Peyer's patch (tissue), 4 donors: ENCODE results near the gene FTCDNL1. TPM values are rescaled to one million over a fixed set of nuclear protein-coding genes. Genes with fewer than 3 reads are reported as not detected.
A peak's percentile ranks its signal among the peaks of the same experiment; 100 is the strongest.

Source experiments
- DNase-seq, 3 donors: peaks; one replicate each; pipeline ENCODE4 v3.0.0-alpha.2; 2017 to 2019
- H3K27ac ChIP-seq, 4 donors: fragments of 200-600 bp; sonication (generic); one replicate each; pipeline ENCODE4 v1.5.1; 2016 to 2019
- H3K27me3 ChIP-seq, 2 donors: fragments of 200-600 bp; sonication (generic); one replicate each; pipeline ENCODE4 v1.5.1; 2019
- H3K36me3 ChIP-seq, 3 donors: fragments of 200-600 bp; sonication (generic); one replicate each; pipeline ENCODE4 v1.5.1; 2016 to 2019
- H3K4me1 ChIP-seq, 4 donors: fragments of 200-600 bp; sonication (generic); one replicate each; pipeline ENCODE4 v1.5.1; 2016 to 2019
- H3K4me3 ChIP-seq, 4 donors: fragments of 200-600 bp; sonication (generic); 1 replicate in 3 of 4; 2 replicates in 1 of 4; pipeline ENCODE4 v1.5.1; 2016 to 2019; ENCODE audit warnings: mild to moderate bottlenecking in 1 of 4
- H3K9me3 ChIP-seq, 4 donors: fragments of 200-600 bp; sonication (generic); one replicate each; pipeline ENCODE4 v1.5.1; 2016 to 2019; ENCODE audit warnings: mild to moderate bottlenecking in 1 of 4
- CTCF ChIP-seq, 6 experiments: fragments of 450-650 bp in 4 of 6; fragments of 200-600 bp in 2 of 6; sonication (generic) in 1 of 6; IDR thresholded peaks; one replicate each; pipeline ENCODE4 v1.5.1; 2017 to 2019; ENCODE audit warnings: antibody characterized with exemption in 6 of 6, mild to moderate bottlenecking in 3 of 6, moderate library complexity in 1 of 6
- POLR2A ChIP-seq, 2 donors: fragments of 450-650 bp; IDR thresholded peaks; one replicate each; pipeline ENCODE4 v1.5.1; 2017; ENCODE audit warnings: antibody characterized with exemption in 2 of 2, mild to moderate bottlenecking in 2 of 2, moderate library complexity in 2 of 2
- total RNA-seq, 4 donors: library from RNA; depleted of rRNA; stranded (reverse); fragments of >200 nt; gene quantifications; one replicate each; pipeline ENCODE4 v1.1.0, GENCODE V29; 2016

Gene FTCDNL1
- total RNA-seq, 4 donors from 2014 or later = 1.4 to 1.9 (median 1.7) TPM; not detected in 1

- DNase-seq = no peak
- no peak for TF ChIP-seq CTCF (IDR thresholded peaks at IDR 0.05)
- H3K9me3 ChIP-seq = no peaks in the 10 kb centered on the region
- H3K27ac ChIP-seq = no peak overlapping the region
- H3K4me3 ChIP-seq = no peak overlapping the region
- H3K36me3 ChIP-seq = no peaks in the 10 kb centered on the region
- H3K4me1 ChIP-seq = peaks cover 0 to 7% (median 0%) of the 10 kb centered on the region in 4 donors
- H3K27me3 ChIP-seq = no peaks in the 10 kb centered on the region
Measured at GRCh38 chr2:199851883-199852282, 891 bp upstream of the FTCDNL1 start.

DNA sequence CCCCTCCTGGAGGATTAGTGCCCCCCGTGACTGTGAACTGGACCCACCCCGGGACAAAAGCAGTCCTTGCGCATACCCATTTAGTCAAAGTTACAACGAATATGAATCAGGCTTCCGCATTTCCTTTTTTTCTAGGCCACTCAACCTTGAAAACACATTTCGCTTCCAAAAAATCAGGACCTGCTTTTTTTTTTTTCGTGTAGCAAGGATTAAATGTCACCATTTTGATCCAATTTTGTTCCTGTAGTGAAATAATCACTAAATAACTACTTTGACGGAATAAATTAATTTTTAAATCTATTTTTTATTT lies 464 bp upstream of the FTCDNL1 start:
- Histone ChIP-seq H3K27me3 (no peaks in the 10 kb centered on the region), H3K27ac (peak overlapping the region in 3 of 4 donors; percentile 35 to 73 (median 53)), H3K4me3 (peak overlapping the region; percentile 60 to 77 (median 74)), H3K36me3 (no peaks in the 10 kb centered on the region), H3K9me3 (no peaks in the 10 kb centered on the region), H3K4me1 (peaks cover 0 to 7% (median 0%) of the 10 kb centered on the region in 4 donors)
- DNase-seq = no peak
- TF ChIP-seq POLR2A (IDR thresholded peaks at IDR 0.05) (no peak), CTCF (IDR thresholded peaks at IDR 0.05) (no peak)

GRCh38 chr2:199850218-199850717 lies 724 bp downstream of the FTCDNL1 start:
- Histone ChIP-seq H3K9me3 (no peaks in the 10 kb centered on the region), H3K27ac (peak overlapping the region in 3 of 4 donors; percentile 51 to 73 (median 55)), H3K27me3 (no peaks in the 10 kb centered on the region), H3K36me3 (no peaks in the 10 kb centered on the region), H3K4me1 (peaks cover 0 to 7% (median 0%) of the 10 kb centered on the region in 4 donors), H3K4me3 (peak overlapping the region; percentile 60 to 77 (median 74))
- TF ChIP-seq POLR2A (IDR thresholded peaks at IDR 0.05) (no peak), CTCF (IDR thresholded peaks at IDR 0.05) (no peak)
- DNase-seq = no peak

DNA sequence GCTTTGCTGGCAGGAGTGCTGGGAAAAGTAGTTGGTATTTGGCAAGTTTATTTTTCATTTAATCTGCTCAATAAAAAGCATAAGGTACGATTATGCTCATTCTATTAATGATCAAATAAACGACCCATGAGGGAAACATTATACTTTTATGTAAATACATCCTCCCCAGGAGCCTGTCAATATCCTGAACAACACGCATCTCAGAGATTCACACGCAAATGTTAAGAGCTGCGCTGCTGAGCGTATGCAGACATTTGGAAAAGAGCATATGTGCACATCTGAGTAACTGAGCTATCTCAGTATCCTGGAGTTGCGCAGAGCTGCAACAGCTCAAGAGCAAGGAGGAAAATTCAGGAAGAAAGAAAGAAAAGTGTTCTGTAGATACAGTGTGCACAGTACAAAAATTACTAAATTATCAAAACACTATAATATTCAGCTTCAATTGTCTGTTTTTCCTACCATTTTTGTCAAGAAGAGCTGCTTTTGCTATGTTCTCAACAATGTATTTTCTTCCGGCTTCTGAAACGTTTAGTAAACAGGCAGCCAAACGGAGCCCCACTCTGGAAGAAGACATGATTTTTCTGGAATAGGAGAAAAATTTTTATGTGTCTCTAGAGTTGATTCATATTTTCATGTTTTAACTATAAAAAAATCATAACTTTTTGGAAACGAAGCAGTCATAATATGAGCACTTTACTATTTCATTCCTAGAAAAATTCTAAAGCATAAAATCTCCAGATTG lies 2.4 kb downstream of the FTCDNL1 start:
- TF ChIP-seq POLR2A (IDR thresholded peaks at IDR 0.05) (no peak), CTCF (IDR thresholded peaks at IDR 0.05) (no peak)
- no peaks in the 10 kb centered on the region for H3K9me3 ChIP-seq

GRCh38 chr2:199847181-199847864 lies 3.7 kb downstream of the FTCDNL1 start:
- no peak for DNase-seq
- H3K4me3 ChIP-seq = no peak overlapping the region

More for the DNA sequence above, 2.4 kb downstream of the FTCDNL1 start:
- Histone ChIP-seq H3K36me3 (no peaks in the 10 kb centered on the region), H3K4me1 (peaks cover 0 to 7% (median 0%) of the 10 kb centered on the region in 4 donors), H3K27ac (no peak overlapping the region), H3K4me3 (no peak overlapping the region), H3K27me3 (no peaks in the 10 kb centered on the region)
- DNase-seq = no peak

More at GRCh38 chr2:199847181-199847864, 3.7 kb downstream of the FTCDNL1 start:
- H3K27me3 ChIP-seq = no peaks in the 10 kb centered on the region
- peaks cover 0 to 7% (median 0%) of the 10 kb centered on the region in 4 donors for H3K4me1 ChIP-seq
- H3K36me3 ChIP-seq = no peaks in the 10 kb centered on the region
- TF ChIP-seq POLR2A (IDR thresholded peaks at IDR 0.05) (no peak), CTCF (IDR thresholded peaks at IDR 0.05) (no peak)
- H3K9me3 ChIP-seq = no peaks in the 10 kb centered on the region
- no peak overlapping the region for H3K27ac ChIP-seq
